Endothelial cell of umbilical vein (primary cell): Measurements from ENCODE around the gene TMEM170B.

Experiments
- EZH2 ChIP-seq: IDR thresholded peaks from 2 replicates; pipeline ENCODE4 v1.6.1; 2012; ENCODE audit warnings: borderline replicate concordance, low read depth, mild to moderate bottlenecking, moderate library complexity, low read length, inconsistent platforms; ENCODE audit not compliant: severe bottlenecking
- FOS ChIP-seq: IDR thresholded peaks from 2 replicates; pipeline ENCODE4 v1.6.1; 2011; ENCODE audit warnings: mild to moderate bottlenecking, low read length, moderate library complexity, borderline replicate concordance; ENCODE audit not compliant: insufficient read depth
- JUN ChIP-seq: IDR thresholded peaks from 2 replicates; pipeline ENCODE4 v1.6.1; 2011; ENCODE audit warnings: borderline replicate concordance, low read depth; ENCODE audit not compliant: insufficient read length, insufficient read depth
- MYC ChIP-seq: IDR thresholded peaks from one replicate; pipeline ENCODE4 v1.6.1; 2011; ENCODE audit warnings: mild to moderate bottlenecking, low read depth, low read length
- POLR2A ChIP-seq: IDR thresholded peaks from 2 replicates; pipeline ENCODE4 v1.6.1; 2012; ENCODE audit warnings: low read depth, mild to moderate bottlenecking, control low read depth, low read length
- POLR2AphosphoS5 ChIP-seq: IDR thresholded peaks from 2 replicates; pipeline ENCODE4 v1.6.1; 2012; ENCODE audit warnings: low read depth, mild to moderate bottlenecking, control low read depth, low read length, moderate library complexity; ENCODE audit not compliant: insufficient read depth
- TF ChIP-seq, protein P1 (sequence below): IDR thresholded peaks from 2 replicates; pipeline ENCODE4 v1.6.1; 2011; ENCODE audit not compliant: insufficient read depth, insufficient read length
- TF ChIP-seq, protein P2 (sequence below), 2 donors: IDR thresholded peaks; 1 replicate in 1 of 2; 2 replicates in 1 of 2; pipeline ENCODE4 v1.5.1; 2011; ENCODE audit warnings: low read length in 2 of 2, mild to moderate bottlenecking in 2 of 2, moderate library complexity in 2 of 2, control low read depth in 1 of 2, inconsistent platforms in 1 of 2, low read depth in 1 of 2; ENCODE audit not compliant: insufficient read depth in 1 of 2; ENCODE audit errors: extremely low read depth in 1 of 2

DNA sequence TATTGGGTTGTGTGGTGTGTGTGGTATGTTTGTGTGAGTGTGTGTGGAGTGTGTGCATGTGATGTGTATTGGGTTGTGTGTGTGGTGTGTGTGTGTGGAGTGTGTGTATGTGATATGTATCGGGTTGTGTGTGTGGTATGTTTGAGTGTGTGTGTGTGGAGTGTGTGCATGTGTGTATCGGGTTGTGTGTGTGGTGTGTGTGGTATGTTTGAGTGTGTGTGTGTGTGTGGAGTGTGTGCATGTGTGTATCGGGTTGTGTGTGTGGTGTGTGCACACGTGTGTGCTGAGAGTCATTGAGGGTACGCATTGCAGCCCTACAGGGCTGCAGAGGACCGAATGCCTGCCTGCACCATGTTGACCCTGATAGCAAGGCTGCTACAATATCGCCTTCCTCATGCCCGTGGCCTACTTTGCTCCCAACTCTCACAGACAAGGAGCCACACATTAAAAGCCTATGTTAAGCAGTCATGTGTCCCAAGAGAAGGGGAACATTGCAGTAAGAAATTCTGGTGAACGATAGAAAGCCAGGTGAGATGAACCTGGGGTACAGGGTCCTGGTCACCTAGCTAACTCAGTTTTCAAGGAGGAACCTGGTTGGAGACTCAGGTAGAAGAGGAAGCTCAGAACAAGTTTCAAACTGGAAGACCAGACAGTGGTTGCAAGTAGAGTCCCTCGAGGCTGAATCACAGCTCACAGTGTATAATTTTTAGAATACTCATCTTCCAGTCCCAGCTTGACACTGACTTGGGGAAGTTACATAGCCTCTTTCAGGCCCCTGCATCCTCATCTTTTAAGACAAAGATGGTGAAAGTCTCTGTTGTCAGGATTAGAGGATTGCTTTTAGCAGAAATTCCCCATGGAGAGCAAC lies 45.7 kb upstream of the TMEM170B start:
- TF ChIP-seq, protein P1, sequence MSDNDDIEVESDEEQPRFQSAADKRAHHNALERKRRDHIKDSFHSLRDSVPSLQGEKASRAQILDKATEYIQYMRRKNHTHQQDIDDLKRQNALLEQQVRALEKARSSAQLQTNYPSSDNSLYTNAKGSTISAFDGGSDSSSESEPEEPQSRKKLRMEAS: no peak
- no peak for TF ChIP-seq MYC
- TF ChIP-seq, protein P2, sequence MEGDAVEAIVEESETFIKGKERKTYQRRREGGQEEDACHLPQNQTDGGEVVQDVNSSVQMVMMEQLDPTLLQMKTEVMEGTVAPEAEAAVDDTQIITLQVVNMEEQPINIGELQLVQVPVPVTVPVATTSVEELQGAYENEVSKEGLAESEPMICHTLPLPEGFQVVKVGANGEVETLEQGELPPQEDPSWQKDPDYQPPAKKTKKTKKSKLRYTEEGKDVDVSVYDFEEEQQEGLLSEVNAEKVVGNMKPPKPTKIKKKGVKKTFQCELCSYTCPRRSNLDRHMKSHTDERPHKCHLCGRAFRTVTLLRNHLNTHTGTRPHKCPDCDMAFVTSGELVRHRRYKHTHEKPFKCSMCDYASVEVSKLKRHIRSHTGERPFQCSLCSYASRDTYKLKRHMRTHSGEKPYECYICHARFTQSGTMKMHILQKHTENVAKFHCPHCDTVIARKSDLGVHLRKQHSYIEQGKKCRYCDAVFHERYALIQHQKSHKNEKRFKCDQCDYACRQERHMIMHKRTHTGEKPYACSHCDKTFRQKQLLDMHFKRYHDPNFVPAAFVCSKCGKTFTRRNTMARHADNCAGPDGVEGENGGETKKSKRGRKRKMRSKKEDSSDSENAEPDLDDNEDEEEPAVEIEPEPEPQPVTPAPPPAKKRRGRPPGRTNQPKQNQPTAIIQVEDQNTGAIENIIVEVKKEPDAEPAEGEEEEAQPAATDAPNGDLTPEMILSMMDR (IDR thresholded peaks at IDR 0.05; ENCODE audit: extremely low read depth in 1 of 2, insufficient read depth in 1 of 2, low read depth in 1 of 2, low read length in 2 of 2): no peak
- no peak for TF ChIP-seq POLR2A
- no peak for TF ChIP-seq EZH2
- TF ChIP-seq JUN: no peak
- TF ChIP-seq POLR2AphosphoS5: no peak
- no peak for TF ChIP-seq FOS
